MM.1S (cell line): ENCODE results near the gene ZKSCAN4.

Experiments
- EZH2 ChIP-seq: fragments of 300-600 bp; sonication (generic); optimal IDR thresholded peaks from 2 replicates; pipeline ENCODE3; 2017; ENCODE audit warnings: low read depth, mild to moderate bottlenecking, antibody characterized with exemption, low read length, mixed read lengths
- TF ChIP-seq, protein P1 (sequence below): fragments of 300-600 bp; sonication (generic); IDR thresholded peaks from 2 replicates; pipeline ENCODE4 v1.5.1; 2016; ENCODE audit warnings: antibody characterized with exemption, low read length, mixed read lengths

GRCh38 chr6:28277746-28278145, 25.7 kb upstream of the ZKSCAN4 start:
- TF ChIP-seq, protein P1, sequence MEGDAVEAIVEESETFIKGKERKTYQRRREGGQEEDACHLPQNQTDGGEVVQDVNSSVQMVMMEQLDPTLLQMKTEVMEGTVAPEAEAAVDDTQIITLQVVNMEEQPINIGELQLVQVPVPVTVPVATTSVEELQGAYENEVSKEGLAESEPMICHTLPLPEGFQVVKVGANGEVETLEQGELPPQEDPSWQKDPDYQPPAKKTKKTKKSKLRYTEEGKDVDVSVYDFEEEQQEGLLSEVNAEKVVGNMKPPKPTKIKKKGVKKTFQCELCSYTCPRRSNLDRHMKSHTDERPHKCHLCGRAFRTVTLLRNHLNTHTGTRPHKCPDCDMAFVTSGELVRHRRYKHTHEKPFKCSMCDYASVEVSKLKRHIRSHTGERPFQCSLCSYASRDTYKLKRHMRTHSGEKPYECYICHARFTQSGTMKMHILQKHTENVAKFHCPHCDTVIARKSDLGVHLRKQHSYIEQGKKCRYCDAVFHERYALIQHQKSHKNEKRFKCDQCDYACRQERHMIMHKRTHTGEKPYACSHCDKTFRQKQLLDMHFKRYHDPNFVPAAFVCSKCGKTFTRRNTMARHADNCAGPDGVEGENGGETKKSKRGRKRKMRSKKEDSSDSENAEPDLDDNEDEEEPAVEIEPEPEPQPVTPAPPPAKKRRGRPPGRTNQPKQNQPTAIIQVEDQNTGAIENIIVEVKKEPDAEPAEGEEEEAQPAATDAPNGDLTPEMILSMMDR: no peak
- no peak for TF ChIP-seq EZH2
